NCI-H69 (cell line): ENCODE data around the gene SFT2D2.

ENCODE experiments used
- DNase-seq: peaks from one replicate; lab custom pipeline; 2025; lab: John Stamatoyannopoulos, UW

Gene SFT2D2

DNA sequence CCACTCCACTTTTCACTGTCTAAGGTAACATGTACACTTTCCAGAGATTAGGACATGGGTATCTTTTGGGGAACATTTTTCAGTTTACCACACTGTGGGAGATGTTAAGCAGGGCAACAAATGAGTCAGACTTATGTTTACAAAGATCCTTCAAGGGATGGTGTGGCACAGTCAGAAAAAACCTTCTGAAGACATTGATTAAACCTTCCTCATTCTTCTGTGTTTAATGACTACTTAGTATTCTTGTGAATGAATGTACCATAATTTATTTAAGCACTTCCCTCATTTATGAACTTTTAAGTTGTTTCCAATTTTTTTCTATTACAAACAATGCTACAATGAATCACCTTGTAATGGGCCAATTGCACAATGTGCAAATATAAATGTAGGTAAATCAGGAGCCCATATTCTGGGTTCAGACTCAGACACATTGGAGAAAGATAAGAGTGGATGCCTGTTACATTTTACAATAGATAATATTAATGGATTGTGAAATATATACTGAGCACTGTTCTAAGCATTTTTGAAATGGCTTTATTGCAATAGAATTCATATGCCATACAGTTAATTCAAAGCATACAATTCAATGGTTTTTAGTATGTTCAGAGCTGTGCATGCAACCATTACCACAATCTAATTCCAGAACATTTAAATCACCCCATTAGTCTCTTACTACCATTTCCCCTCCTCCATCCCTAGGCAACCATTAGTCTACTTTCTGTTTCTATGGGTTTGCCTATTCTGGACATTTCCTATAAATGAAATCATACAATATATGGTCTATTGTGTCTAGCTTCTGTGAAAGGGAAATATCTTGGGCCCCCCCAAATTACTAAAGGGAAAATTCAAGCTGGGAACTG is 1.9 kb upstream of the SFT2D2 start:
- DNase-seq: peak; percentile 23

- no peak for DNase-seq
These were observed 813 bp upstream of the SFT2D2 start for GRCh38 chr1:168224991-168225390.

- DNase-seq: peak; percentile 29
These were observed 1.8 kb downstream of the SFT2D2 start for GRCh38 chr1:168227620-168228019.

GRCh38 chr1:168229893-168230292 is 4.1 kb downstream of the SFT2D2 start:
- DNase-seq: no peak

- DNase-seq: no peak
These were observed 4.9 kb downstream of the SFT2D2 start for GRCh38 chr1:168230709-168231108.

GRCh38 chr1:168234846-168235547 is 9.2 kb downstream of the SFT2D2 start:
- peak; percentile 81 for DNase-seq

DNA sequence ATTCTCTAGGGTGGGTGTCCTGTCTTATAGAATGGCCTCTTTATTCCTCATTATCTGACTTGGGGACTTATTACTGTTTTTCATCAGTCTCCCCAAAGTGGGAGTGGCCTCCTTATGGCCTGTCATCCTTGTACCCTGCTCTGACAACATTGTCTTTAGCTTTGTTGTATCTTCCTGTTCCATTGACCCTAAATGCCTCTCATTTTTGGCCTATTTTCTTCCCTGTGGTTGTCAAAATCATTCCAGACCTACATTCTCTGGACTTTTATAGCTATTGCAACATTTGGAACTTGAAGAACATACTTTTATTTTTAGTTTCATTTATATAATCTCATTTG is 9.7 kb downstream of the SFT2D2 start:
- no peak for DNase-seq

DNA sequence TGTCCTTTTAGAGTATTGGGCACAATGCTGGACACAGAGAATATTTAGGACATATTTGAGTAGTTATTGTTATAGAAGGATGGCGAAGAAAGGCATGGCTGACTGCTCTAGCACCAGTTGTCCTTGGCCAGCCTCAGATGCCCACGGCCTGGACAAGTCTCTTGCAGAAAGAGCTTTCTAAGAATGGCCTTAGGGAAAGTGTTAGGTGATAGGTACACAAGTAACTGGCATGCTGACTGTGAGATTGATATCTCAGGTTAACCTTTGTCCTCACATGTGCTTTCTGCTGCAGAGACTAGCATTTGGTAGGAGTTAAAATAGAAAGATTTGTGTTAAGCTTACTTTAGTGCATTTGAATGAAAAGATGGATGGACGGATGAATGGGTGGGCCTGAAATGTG is 10.1 kb downstream of the SFT2D2 start:
- no peak for DNase-seq

GRCh38 chr1:168236836-168237611 is 11.2 kb downstream of the SFT2D2 start:
- no peak for DNase-seq

GRCh38 chr1:168243198-168243597 is 17.4 kb downstream of the SFT2D2 start:
- peak; percentile 89 for DNase-seq

DNA sequence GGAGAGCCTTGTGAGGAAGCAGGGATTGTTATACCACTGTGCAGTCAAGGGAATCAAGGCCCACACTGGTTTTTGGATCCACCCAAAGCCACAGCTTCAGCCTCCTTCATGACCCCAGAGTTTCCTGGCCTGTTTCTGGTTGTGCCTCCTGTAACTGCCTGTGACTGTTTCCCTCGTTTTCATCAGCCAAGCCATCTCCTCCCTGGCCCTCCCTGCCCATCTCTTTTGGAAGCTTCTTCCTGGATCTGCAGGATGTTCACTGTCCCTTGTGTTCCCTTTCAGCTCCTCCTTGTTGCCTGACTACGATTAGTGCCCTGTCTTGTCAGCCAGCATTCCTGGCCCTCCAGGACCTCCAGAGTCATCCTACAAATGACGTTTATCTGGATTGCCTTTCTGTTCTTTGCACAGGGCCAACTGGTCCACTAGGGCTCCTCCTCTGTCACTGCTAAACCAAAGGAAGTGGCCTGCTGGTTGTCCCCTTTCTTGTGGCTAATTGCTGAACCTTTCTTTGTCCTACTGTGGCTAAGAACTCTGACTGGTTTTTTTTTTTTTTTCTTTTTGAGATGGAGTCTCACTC is 17.9 kb downstream of the SFT2D2 start:
- peak; percentile 60 for DNase-seq

DNA sequence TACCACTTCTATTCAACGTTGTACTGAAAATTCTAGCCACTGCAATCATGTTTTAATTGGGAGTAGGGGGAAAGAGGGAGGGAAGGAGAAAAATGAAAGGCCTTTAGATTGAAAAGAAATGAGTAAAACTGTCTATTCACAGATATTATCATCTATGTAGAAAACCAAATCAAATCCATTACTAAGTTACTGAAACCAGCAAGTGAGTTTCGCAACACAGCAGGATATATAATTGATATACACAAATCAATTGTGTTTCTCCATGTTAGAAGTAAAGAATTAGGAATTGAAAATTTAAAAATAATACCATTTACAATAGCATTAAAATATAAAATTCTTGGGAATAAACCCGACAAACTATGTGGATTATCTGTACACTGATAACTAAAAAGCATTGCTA is 19.2 kb downstream of the SFT2D2 start:
- DNase-seq: no peak

DNA sequence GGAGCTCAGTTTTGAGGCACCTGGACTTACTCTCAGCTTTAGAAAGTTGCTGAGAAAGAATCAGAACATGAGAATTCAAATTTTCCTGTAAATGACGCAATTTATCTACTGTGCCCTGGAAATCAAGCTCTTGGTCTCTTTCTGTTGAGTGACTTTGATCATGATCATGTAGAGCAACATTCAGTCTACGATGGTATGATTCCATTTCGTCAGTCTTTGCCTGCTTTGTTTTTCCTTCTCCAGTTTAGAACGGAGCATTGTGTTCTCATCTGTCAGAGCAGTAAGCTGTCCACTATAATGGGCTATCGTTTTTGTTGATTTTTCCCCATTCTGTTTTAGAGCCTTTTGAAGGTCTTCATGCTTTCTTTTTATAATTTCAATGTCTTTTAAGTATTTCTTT is 20.7 kb downstream of the SFT2D2 start:
- DNase-seq: no peak

GRCh38 chr1:168252204-168252733 is 26.5 kb downstream of the SFT2D2 start:
- DNase-seq: no peak

DNA sequence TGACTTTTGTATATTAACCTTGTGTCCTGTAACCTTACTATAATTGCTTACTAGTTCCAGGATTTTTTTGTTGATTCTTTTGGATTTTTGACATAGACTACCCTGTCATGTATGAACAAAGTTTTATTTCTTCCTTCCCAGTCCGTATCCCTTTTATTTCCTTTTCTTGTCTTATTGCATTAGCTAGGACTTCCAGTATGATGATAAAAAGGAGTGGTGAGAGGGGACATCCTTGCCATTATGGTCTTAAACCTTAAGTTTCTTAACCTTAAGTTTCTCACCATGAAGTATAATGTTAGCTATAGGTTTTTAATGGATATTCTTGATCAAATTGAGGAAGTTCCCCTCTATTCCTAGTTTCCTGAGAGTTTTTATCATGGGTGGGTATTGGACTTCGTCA is 30.4 kb downstream of the SFT2D2 start:
- no peak for DNase-seq

- no peak for DNase-seq
These were observed 31.6 kb downstream of the SFT2D2 start for GRCh38 chr1:168257397-168257796.

GRCh38 chr1:168259567-168259966 is 33.8 kb downstream of the SFT2D2 start:
- no peak for DNase-seq

GRCh38 chr1:168260393-168260792 is 34.6 kb downstream of the SFT2D2 start:
- peak; percentile 98 for DNase-seq

- no peak for DNase-seq
These were observed 35.6 kb downstream of the SFT2D2 start for GRCh38 chr1:168261390-168261789.

DNA sequence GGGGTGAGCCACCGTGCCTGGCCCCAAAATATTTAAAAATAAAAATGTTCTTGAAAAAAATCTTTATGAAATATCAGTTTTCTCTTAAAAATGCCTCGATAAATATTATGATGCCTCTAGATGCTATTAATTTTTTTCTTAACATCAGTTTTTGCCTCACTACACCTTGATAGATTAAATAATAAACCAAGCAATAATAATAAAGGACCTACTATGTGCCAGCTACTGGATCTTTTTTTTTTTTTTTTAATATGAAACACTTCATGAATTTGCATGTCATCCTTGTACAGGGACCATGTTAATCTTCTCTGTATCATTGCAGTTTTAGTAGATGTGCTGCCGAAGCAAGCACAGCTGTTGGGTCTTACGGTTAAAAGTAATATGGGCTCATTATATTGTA is 37.3 kb downstream of the SFT2D2 start:
- DNase-seq: no peak

- no peak for DNase-seq
These were observed 38.5 kb downstream of the SFT2D2 start for GRCh38 chr1:168264296-168264695.

DNA sequence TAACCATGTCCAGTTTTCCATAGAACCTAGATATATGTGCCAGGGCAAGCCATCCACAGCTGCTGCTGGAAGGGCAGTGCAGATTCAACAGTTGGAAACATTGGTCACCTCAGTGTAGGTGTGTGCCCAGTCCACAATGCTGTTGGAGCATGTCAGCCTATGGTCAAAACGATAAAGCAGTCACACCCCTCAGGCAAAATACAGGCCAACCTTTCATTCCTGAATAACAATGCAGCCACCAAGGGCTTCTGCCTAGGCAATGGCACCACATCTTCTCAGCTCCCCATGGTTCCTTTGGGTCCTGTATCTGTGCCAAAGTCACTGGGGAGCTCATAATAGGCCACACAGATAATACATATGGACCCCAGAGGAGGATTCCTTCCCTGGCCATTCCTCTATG is 39.8 kb downstream of the SFT2D2 start:
- DNase-seq: no peak
